HG03060 (cell line): Measurements from ENCODE around the gene TMEM8B.
"Not testable (repeated sequence)": the region's sequence is repeated elsewhere in the genome, so short reads cannot be mapped to it uniquely, and the experiment has no call there.

Experiments
- ATAC-seq: cut with Tn5 transposase; IDR thresholded peaks from one replicate; pipeline ENCODE4 v1.9.1; 2021; ENCODE audit warnings: low read depth, moderate number of reproducible peaks; ENCODE audit not compliant: unreplicated experiment

Gene TMEM8B

DNA sequence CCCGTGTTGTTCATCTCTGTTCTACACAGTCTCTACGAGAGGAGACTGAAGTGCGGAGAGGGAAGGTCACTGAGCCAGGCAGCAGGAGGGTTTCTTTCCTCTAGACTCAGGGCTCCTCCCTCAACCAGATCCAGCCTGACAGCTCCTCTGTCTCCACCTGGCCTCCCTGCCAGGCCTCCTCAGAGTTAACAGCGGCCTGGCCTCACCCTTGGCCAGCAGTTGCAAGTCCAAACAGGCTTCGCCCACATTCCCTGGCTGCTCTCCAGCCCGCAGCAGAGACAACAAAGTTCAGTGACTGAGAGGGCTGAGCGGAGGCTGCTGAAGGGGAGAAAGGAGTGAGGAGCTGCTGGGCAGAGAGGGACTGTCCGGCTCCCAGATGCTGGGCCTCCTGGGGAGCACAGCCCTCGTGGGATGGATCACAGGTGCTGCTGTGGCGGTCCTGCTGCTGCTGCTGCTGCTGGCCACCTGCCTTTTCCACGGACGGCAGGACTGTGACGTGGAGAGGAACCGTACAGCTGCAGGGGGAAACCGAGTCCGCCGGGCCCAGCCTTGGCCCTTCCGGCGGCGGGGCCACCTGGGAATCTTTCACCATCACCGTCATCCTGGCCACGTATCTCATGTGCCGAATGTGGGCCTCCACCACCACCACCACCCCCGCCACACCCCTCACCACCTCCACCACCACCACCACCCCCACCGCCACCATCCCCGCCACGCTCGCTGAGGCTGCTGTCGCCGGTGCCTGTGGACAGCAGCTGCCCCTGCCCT, 77.1 kb downstream of the TMEM8B start, which contains the start of gene HRCT1:
TSS of gene HRCT1 (plus strand) at position 291 of the 768 bp plus-strand sequence. CDS start at position 377, 86 bp downstream.
- no peak for ATAC-seq

DNA sequence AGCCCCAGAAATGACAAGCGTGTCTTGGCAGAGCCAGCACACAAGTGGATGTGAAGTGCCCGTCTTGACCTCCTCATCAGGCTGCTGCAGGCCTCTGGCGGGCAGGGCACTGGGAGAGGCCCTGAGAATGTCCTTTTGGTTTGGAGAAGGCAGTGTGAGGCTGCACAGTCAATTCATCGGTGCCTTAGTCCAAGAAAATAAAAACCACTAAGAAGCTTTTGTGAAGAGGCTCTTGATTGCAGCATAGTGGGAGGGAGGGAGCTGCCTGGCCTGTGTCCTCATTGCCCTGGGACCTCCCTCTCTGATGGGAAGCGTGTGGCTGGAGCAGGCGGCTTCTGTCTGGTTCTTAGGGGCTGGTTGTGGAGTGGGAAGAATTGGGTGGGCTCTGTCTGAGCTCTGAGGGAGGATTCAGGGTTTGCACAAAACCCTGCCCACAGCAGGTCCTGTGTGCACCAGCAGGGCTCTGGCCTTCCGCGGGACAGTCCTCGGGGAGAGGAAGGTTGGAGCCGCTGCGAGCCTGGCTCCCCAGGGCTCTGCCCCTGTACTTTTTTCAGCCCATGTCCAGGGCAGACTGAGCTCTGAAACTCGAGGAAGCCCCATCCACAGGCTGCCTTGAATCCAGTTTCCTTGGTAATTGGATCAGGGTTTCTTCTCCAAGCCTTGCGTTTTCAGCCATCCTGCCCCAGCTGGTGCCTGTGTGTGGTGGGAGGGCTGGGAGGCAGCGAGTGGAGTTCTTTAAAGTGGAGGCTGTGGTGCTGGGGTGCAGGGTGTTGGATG, 78.1 kb downstream of the TMEM8B start:
- ATAC-seq: no peak

DNA sequence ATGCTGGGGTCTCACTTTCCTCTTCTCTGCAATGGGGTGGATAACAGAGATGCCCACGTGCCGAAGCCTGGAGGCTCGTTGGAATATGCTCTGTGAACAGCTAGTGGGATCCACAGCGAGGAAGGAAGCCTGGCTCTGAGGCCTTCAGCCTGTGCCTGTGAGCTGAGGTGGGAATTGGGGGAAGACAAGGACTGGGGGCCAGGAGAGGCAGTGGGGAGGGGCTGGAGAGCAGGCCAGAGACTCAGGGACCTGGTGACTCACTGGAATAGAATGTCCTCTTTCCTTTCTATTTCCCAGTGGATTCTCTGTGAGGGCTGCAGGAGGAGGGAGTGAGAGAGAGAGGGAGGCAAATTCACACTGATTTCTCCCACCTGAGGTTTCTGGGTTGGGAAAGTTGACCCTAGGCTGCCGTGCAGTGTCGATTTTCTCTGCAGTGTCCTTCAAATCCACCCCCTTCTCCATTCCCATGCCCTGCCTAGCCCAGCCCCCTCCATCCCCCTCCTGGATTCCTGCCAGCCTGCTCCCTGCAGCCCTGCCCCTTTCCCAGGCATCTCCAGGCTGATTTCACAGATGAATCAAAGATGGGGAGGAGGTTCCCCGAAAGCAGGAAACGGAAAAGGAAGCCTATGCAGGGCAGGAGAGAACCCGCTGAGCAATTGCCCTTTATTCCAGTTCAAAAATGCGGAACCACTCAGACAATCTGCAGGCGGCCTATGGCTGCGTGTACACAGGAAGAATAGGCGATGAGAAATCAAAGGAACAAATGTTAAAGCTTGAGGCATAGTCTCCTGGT, 78.9 kb downstream of the TMEM8B start:
- no peak for ATAC-seq

DNA sequence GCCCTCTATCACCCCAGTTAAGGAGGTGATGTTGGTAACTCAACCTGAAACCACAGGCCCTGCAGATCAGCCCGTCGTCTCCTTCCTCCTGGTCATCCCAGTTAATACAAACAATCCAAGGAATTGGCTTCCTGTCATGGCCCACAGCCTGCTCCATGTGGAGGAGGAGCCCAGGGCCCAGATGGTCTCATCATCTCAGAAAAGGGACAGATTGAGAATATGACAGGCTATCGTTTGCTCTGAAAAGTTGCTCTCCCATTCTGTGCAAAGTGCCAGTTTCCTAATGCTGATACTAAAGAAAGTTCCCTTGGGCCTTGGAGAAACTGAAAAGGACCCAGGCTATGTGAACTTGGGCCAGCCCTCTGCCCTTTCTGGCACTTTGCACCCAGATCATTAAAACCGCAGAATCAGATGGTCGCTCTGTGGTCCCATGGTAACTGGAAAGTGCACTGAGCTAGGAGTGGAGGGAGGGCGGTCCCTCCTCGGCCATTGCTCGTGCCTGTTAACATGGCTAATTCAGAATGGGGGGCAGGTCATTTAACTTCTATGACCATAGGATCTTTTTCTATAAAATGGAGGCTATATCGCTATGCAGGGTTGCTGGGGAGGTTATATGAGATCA, 79.6 kb downstream of the TMEM8B start:
- no peak for ATAC-seq

DNA sequence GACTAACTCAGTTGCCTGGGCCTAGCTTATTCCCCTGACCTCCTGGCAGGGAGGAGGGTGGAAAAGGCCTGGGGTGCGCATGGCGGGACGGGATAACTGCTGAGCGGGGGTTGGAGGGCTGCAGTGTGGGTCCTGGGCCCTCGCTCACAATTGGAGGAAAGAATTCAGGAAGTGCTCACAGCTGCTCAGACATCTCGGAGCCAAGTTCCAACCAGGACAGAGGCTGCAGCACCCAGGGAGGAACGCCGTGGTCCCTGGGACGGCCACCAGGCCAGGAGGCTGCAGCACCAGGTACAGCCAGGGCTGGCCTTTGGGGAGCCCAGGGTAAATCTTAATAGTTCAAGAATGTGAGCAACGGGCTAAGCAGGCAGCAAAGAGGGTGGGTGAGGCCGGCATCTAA, 80.2 kb downstream of the TMEM8B start, which contains the start of gene SPAAR:
TSS of gene SPAAR (plus strand) at position 217 of the 400 bp plus-strand sequence. CDS start 974 bp downstream, outside the sequence.
- ATAC-seq: no peak

DNA sequence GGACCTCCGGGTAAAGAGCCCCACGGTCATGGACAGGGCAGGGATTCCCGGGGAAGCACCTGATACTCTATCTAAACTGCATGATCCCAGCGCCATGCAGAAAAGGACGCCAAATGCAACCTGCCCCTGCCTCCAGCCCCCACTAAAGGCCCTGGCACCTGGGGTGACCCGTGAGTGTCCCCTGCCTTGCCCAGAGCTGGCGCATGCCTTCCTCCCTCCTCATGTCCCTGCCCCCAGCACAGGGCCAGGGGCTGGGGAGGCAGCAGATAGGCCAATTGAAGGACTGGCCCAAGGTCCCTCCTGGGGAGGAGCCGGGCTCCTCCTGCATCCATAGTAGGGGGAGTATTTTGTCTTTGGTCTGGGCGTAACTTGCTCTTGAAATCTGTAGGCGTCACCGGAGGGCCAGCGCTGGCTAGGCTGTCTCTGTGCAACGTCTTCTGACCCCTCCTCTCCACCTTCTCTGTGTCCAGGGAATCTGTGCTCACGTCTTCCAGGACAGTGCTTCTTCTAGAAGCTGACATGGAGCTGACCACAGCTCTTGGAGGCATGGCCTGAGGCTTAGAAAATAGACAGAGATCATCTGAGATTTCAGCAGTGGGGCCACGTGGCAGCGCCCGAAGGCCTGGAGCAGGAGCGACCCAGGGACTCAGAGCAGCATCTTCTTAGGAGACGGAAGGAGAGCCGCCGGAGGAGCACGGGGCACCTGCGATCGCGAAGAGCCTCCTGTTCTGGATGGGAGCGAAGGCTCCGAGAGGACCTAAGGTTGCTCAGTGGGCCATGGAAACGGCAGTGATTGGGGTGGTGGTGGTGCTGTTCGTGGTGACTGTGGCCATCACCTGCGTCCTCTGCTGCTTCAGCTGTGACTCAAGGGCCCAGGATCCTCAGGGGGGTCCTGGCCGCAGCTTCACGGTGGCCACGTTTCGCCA, 80.9 kb downstream of the TMEM8B start:
- ATAC-seq: no peak

DNA sequence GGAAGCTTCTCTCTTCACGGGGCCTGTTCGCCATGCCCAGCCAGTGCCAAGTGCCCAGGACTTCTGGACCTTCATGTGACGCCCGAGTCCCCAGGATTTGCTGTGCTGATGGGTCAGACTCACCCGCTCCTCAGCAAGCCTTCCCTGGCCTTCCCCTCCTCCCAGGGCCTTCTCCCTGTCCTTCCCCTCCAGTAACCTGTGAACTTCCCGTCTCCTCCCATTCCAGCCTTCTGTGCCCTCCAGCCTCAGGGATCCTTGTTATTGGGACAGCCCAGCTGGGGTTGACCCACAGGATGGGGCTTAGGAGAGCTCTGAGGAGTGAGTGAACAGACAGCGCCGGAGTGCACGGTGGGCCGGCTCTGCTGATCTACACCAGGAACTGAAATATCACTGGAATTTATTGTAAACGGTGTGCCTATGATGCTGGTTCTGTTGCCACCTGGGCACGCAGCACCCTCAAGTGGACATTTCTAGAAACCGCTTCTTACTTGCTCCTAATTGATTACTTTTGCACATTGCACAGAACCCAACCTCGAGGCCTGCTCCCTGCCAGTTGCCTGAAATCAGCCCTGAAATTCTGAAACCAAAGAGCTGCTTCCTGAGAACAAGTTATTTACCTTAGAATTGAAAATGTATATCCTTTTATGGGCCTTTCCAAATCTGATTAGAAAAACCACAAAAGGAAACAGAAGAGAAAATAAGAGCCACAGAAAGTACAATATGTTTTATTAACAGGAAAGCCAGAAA, 81.8 kb downstream of the TMEM8B start:
- ATAC-seq: no peak

DNA sequence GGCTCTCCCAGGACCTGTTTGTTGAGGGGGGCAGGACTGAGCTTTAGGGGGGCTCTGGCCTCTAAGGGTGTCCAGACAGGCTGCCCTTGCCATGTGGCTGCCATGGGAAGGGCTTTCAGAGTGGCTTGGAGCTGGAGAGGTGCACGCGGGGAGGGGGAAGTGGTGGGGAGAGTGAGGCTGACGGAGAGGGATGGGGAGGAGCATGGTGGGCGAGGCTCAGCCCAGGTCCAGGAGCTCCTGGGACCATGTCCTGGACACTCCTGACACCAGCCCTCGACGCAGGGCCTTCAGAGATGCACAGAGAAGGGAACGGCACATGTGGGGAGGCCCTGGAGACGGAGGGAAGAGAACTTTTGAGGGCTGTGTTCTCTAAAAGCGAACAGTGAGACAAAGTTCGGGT, 82.7 kb downstream of the TMEM8B start:
- ATAC-seq: no peak

DNA sequence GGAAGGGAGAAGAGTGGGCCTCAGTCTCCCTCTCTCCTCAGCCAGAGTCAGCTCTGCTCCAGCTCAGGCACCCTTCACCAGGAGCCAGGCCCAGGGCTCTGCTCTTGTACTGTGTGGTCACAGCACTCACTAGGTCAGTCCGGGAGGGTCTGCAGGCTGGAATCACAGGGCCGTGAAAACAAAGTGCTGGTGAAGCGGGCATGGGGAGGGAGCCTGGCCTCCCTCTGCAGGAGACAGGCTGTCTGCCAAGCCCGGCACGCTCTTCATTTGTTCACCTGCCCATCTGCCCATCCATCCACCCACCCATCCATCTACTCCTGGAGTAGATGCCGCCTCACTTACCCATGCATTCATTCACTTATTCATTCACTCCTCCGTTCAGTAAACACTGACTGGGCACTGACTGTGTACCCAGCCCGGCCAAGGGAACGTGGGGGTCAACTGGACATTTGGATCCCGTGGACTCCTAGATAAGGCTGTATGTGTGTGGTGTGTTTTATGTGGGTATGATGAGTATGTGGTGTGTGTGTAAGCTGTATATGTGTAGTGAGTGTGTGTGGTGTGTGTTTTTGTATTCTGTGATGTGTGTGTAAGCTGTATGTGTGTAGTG, 83.9 kb downstream of the TMEM8B start:
- ATAC-seq: no peak

DNA sequence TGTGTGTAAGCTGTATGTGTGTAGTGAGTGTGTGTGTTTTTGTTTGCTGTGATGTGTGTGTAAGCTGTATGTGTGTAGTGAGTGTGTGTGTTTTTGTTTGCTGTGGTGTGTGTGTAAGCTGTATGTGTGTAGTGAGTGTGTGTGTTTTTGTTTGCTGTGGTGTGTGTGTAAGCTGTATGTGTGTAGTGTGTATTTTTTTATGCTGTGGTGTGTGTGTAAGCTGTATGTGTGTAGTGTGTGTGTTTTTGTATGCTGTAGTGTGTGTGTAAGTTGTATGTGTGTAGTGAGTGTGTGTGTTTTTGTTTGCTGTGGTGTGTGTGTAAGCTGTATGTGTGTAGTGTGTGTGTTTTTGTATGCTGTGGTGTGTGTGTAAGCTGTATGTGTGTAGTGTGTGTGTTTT, 84.4 kb downstream of the TMEM8B start:
- not testable (repeated sequence) for ATAC-seq

DNA sequence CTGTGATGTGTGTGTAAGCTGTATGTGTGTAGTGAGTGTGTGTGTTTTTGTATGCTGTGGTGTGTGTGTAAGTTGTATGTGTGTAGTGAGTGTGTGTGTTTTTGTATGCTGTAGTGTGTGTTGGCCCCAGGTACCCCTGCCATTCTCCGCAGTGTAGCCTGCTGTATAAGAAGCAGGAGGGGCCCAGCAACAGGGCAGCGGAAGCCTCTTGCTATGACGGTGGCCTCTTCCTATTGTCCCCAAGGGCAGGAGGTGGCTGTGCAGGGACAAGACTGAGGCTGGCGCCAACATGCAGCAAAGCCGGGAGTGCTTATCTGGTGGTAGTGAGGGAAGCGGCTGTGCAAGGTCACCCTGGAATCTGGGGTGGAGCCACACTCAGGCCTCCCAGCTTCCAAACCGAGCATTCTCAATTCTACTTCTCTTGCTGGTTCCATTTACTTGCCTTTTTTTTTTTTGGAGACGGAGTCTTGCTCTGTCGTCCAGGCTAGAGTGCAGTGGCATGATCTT, 85.3 kb downstream of the TMEM8B start:
- no peak for ATAC-seq
